Posterior cingulate gyrus (tissue), 11 donors: ENCODE measurements around the gene CACNA1E.
A peak's percentile ranks its signal among the peaks of the same experiment; 100 is the strongest.

Experiments
- DNase-seq, 10 donors: peaks; one replicate each; pipeline versions ENCODE4 v3.0.0 to v3.0.0-alpha.2; 2020 to 2021; ENCODE audit warnings: mixed read lengths in 3 of 10
- intact Hi-C: fragments of 100-400 bp; cut with DNase I; formaldehyde crosslinking; loops from one replicate; pipeline ENCODE4 v1.15.1; 2023

Gene CACNA1E

DNA sequence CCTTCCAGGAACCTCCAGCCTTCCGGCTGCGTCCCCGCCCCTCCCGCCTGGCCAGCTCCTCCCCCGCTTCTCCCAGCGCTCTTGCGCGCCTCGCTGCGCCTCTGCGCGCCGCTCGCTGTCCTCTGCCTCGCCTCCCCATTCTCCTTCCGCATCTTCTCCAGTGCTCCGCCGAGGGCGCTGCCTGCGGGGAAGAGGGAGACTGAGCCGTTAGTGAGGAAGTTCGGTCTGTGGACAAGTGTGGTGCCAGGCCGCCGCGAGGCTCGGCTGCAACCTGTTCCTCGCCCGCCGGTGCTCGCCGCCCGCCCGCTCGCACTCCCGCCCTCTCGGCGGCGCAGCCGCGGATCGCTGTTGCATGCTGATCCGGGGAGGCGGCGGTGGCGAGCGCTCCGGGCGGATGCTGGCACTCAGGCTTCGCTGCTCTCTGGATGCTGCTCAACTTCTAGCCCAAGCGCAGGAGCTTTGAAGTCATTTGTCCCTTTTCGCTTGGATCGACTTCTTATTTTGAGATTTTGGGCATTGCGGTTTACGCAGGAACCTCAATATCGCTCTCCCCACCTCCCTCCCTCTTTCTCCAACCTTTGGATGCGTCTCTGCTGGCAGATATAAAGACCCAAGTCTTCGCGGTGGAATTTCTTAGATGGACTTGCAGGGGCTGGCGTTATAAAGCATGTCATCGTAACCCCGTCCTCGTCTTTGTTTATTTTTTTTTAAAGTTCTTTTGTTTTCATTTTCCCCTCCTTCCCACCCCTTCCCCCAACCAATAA, 614 bp upstream of the CACNA1E start:
- DNase-seq = peak; percentile 65 to 97 (median 78)
- intact Hi-C loops = no loop called here

DNA sequence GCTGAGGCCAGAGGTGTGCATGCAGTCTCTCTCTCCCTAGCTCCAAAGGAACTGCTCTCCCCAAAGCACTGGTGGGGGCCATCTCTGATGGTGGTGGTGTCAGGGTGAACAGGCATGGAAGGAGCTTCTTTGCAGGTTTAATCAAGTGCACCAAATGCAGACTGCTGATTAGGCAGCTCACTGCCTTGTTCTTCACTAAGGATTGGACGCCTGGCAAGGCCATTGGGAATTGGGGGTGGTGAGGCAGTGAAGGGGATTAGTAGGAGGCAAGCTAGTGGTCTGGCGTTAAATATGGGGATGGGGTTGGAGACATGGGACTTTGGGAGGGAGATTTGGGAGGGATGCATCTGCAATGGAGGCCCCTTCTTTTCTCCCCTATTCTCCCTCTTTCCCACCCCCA, 1.5 kb downstream of the CACNA1E start:
- intact Hi-C loops = no loop called here

DNA sequence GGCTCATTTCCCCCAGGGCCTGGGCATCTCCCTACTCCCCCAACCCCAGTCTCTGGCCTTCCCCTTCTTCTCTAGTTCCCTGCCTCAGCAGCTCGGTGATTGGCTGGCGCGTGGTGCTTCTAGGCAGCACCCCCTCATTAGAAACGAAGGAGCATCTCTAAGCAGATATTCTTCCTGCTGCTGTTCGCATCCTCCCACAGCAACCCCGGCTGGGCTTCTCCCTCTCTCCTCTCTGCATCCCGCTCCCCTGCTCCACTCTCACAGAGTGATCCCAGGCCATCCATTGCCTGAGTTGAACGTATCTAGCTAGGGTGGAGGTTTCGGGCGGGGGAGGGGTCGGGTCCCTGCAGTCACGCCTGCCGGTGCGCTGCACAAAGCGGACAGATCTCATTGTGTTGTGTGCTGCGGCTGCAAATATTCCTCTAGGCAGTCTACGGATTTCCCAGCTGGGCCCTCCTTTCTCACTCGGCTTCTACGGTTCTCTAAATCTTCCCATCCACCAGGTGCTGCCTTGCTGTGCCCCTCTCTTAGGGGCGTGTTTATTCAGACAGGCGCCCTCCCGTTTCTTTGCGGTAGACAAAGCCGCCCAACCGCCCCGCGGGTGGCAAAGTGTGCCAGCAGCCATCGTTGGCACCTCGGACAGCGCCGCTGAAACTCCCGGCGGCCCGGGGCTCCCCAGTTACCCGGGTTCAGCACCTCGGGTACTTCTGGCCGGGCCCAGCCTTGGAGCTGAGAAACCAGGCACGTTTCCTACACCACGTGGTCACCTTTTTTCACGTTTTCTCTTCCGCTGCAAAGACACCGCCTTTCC, 2.2 kb downstream of the CACNA1E start:
- intact Hi-C loops = no loop called here
- DNase-seq = peak; percentile 28 to 95 (median 76)

More for the DNA sequence above, 1.5 kb downstream of the CACNA1E start:
- DNase-seq = no peak

DNA sequence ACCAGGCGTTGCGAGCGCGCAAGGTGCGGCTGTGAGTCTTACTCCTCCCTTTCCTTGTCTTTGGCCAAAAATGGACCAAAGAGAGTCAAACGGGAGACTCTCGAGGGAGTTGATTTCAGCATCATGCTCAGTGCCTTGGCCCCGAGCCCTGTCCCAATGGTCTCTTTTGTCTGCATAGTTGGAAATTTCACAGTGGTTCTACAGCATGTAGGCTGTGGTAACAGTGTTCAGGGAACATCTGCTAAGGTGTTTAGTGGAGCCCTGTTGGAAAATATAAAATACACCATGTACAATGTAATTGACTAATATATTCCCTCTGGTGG, 2.7 kb downstream of the CACNA1E start:
- intact Hi-C loops = no loop called here
- DNase-seq = peak in 1 of 10 donors; percentile 62

DNA sequence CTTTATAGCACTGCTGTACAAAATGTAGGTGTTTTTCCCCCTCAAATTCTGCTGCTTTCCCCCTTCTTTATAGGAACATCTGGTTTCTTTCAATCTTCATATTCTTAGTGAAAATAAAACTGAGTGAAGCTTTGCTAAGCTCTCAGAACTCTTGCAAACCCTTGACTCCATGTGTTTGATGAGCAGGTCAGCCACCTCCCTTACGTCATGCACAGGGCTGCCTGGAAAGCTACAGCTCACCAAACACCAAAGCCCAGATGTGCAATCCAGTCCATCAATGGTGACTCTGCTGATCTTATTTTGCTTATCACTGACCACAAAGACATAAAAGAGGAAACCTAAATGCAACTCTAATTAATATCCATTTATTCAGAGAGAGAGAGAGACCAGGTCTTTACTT, 5.5 kb downstream of the CACNA1E start:
- intact Hi-C loops = no loop called here
- no peak for DNase-seq

DNA sequence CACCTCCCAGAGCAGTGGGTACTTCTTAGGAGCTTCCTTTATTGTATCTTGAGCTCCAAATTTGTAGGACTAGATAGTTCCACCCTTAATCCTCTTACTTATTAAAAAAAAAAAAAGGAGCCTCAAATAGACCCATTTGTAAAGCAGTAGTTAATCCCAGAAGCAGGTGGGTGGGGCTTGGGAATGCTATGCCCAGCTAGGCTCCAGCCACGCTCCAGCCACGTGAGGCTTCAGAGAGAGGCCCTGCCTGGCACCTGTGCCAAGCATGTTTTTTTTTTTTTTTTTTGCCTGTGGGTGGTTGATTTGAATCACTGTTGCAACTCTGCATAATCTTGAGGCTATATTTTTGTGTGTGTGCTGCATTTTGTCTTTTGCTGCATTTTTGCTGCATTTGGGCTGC, 7.0 kb downstream of the CACNA1E start:
- intact Hi-C loops = no loop called here
- DNase-seq = peak in 5 of 10 donors; percentile 31 to 91 (median 82)

DNA sequence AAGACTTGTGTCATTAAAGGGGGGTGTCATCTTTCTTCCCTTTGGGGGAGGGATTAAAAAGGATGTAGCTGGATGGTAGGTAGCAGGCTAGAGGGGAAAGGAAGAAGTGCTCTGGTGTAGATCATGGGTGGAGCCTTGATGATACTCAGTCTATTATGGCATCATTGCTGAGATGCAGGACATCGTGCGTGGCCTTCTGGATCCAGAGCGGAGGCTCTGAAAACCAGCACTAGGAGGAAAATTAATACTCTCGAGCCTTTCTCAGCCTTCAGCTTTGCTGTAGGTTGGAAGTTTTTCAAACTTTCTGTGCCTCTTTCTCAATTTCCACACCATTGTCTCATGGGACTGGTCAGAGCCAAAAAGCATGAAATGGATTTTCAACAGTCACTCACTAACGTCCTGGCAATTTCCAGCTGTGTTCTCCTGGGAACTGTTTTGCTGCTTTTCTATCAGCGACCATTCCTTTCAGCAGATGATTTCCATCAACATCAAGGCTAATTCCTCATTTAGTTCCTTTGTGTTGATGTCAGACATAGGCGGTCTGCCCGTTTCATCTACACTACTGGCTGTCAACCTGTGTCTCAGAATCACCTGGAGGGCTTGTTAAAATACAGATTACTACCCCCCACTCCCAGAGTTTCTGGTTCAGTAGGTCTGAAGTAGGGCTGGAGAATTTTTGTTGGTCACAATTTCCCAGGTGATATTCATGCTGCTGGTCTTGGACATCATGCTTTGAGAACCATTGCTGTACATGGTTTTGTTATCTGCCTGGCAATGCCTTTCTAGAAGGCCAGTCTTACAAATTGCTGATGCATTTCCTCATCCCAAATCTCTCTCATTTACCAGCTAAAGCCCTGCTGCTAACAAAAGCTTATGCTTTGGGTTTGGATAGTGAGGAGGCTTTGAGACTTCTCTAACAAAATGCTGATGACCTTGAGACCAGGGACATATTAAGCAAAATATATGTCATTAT, 7.7 kb downstream of the CACNA1E start:
- intact Hi-C loops = no loop called here
- DNase-seq = no peak

DNA sequence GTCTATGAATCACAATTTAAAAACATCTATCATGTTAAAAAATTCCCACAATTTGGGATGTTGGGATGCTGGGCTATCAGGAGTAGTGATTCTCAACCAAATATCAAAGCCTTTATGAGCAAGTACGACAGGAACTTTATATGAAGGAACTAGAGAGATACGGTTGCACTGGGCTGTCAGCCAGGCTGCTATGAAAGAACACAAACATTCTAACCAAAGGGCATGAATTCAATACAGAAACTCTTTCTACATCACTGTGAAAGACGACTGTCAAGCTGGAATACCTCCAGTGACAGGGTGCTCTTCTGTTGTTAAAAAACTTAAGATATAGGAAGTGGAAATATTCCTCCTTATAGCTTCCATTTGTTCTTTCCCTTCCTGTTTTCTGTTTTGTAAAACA, 9.8 kb downstream of the CACNA1E start:
- DNase-seq = no peak
- intact Hi-C loops = no loop called here

DNA sequence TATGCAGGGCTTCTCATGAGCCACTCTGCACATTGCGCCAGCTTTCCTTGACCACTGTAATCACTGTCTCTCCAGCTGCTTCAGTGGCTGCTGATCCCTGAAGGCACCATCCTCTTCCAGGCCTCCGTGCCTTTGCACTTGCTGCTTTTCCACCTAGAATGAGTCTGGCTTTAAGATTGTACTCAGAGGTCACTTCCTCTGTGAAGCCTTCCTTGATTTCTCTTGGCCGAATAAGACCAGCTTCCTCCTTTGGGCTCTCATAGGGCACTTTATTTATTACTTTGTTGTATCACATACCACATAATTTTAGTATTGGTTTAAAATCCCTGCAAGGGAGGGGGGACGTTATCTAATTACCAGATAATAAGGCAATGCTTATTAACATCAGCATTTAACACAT, 10.6 kb downstream of the CACNA1E start:
- DNase-seq = no peak
- intact Hi-C loops = no loop called here

DNA sequence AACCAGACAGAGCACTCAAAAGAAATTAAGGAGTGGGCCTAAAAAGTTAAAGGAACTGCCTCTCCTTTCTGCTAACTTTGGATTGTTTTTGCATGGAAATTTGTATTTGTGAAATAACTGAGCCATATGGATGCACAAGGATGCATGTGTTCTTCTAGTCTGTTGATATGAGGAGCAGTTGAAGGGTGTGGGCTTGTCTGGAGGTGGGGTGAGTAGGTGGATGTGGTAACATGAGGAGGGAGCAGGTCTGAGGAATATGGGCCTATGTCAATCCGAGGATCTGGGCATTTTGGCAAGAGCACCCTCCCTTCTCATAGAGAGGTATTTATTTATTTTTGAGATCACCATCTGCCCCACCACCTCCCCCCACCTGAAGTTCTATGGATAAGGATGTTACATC, 13.4 kb downstream of the CACNA1E start:
- DNase-seq = no peak
- intact Hi-C loops = no loop called here

DNA sequence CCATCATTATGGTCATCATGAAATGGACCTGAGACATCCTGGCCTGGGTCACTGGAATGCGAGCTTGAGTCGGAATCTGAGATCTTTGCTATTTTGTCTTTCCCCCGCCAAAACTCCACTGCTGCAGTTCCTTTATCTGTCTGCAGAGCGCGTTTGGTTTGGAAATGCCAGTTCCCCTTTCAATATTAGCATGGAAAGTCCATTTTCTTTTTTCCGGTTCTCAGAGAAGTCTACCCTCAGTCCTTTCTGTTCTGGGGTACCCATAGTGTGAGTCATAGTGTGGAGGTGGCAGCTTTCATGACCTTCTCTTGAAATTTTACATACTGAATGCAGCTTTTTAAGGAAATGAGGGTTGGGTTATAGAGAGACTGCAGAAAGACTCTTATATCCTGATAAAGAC, 14.6 kb downstream of the CACNA1E start:
- DNase-seq = no peak
- intact Hi-C loops = no loop called here

DNA sequence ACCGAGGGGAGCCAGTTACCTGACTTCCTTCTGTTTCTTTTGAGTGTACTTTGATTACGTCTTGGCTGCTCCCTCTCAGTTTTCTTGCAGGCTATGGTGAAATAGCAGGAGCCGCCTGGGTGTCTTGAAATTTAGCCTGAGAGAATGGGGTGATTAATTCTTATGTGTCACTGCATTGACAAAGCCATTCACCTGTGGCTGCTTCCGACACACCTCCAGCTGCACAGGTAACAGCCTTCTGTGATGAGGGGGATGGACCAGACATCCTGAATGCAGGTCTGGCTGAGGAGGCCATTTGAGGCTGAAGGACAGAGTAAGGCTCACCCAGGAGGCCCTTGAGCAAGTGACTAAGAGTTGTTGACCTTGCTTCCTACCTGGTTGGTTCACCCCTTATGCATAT, 16.5 kb downstream of the CACNA1E start:
- DNase-seq = no peak
- intact Hi-C loops = no loop called here

DNA sequence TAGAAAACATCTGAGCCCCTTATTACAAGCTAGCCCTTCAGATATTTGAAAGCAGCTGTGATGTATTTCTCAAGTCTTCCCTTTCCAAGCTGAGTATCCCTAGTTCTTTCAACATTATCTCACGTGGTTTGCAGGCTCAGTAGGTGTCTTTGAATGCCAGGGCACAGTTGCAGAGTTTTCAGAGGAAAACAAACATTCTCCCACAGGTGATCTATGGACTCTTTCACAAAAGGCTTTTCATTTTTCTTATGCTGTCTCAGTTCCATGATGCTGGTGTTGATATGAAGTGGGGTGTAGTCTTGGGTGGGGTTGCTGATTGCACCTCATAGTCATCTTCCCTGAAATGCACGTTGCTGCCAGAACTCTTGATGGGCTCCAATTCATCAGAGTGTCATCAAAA, 17.3 kb downstream of the CACNA1E start:
- no peak for DNase-seq
- intact Hi-C loops = no loop called here

DNA sequence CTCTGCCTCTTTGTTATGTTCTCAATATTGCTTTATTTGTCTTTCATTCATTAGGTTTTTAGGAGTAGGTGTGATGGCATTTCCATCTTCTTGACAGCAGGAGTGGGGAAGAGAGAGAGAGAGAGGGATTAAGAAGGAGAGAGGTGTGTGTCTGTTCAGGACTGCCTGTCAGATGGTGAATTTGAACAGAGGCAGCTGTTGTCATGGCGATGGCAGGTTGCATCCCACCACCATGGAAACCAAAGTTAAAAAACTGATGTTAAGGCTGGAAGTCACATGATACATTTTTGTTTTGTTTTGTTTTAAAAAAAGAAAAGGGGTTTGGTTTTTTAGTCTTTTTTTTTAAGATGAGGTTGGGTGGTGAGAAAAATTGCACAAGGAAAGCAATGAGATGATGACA, 18.3 kb downstream of the CACNA1E start:
- DNase-seq = no peak
- intact Hi-C loops = no loop called here

DNA sequence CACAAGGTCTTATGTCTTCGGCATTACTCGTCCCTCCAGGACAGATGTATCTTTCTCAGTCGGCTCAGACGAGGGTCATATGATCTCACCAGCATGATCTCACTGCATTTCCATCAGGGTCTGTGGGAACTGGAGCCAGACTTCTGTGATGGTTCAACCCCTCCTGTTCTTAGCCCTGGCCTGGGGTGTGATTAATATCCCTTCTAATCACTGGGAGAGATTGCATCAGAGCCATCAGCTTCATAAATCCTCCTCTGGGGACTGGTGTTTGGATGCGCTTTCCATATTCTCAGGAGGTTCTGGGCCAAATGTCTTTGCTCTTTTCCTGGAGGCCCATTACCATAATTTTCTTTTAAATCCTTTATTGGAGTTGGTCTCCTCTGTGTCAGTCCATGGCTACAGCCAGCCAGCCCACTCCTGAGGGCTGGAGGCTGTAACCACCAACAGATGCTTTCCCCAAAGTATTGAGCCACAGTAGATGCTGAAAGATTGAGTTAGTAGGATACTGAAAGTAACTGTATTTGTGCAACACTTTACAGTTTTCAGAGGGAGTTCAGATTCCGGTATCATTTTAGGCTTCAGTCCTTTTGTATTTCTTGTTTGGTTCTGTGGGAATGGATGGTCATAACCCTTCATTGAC, 20.0 kb downstream of the CACNA1E start:
- no peak for DNase-seq
- intact Hi-C loops = no loop called here

DNA sequence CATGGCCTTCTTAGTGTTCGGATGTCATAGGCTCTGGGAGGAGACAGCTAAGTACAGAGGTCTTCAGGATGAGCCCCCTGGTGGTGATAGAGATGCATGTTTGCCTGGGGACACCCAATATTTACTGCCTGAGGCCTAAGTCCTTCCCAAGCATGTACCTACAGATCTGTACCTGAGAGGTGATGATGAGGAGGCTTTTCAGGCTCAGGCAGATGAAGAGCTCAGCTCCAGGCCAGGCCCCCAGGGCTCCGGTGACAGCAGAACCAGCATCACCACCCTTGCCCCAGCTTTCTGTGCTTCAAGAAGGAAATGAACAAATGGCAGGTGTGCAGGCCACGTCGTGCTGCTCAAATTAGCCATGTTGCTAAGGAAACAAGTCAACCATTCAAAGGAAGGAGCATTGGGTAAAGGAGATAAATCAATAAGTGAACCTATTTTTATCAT, 21.1 kb downstream of the CACNA1E start:
- intact Hi-C loops = no loop called here
- peak in 1 of 10 donors; percentile 80 for DNase-seq

DNA sequence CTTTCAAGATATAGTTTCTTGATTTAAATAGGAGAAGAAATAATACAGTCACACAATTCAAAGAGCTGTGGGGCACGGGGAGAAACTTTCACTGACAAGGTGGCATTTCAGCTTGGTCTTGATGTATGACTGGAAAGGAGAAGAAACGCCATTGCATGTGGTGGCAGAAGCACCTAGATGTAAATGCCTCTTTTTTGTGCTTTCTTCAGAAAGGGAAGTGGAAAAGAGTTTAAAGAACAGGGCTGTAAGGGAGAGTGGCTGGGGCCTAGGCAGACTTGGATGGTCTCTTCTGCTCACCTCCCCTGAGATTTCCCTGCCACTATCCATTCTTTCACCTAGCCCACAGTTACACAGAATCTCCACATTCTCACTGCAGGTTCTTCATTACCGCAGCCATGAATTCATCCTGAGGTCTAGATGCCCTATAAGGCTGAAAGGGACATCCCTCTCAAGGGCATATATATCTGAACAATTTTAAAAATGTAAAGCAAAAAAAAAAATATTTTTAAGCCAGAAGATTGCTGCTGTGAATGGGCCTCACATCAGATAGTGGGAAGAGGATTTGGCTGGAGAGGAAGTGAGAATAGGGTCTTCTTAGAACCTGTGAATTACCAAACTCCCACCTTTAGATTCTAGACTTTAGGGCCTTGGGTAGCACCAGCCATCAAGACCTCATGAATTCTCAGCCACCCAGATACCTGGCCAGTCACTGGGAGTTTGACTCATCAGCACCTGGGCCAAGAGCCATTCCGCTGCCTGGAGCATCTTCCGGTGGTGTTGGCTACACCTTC, 23.4 kb downstream of the CACNA1E start:
- intact Hi-C loops = no loop called here
- DNase-seq = no peak

DNA sequence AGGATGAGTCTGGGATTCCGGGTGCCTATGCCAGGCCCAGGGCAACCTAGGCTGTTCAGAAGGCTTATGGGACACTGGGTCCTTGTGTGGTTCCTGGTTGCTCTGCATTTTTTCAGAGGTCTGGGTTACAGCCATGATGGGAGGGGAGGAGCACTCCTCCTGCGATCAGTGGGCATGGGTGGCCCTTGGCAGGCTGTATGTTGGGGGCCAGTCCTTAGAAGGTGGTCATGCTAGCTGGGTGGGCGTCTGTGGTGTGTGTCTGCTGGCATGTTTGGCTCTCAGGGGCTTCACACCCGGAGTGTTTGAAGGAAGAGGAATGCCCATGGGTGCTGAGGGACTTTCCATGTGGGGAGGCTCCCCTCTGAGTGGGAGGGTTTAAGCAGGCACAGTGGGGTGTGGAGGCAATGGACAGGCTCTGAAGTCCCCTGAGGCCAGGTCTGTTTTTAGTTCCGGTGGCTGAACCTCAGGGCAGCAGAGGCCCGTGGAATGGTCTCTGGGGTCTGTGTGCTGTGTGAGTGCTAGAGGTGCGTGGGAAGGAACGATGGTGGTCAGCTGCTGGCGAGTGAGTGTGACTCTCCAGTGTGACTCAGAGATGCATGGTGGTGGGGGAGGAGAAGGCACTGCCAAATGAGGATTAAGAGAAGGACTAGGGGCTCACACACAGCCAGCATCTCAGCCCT, 25.3 kb downstream of the CACNA1E start:
- intact Hi-C loops = no loop called here
- peak in 2 of 10 donors; percentile 35 to 81 for DNase-seq

DNA sequence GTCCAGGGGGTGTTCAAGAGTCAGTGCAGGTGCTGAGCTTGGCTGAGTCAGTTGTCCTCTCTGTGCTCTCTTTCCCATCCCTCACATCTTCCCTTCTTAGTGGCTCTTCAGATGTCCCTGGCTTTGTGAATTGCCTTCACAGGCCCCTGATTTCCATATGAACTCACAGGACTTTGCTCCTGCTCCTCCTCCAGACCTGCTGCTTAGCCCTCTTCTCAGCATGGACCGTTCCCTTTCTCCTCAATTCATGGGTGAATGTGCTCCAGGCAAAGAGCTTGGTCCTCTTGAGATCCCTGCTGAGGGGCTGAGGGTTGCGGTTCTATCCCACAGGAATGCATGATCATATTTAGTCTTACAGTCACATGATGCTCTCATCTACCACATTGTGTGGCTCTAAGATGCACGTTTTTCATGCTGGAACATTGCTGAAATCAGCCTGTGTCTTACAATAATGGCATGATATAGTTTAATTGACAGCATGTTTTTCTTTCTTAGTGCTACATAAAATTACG, 30.5 kb downstream of the CACNA1E start:
- intact Hi-C loops = no loop called here
- DNase-seq = no peak
